Peyer's patch (tissue), 4 donors: ENCODE data around the gene PIKFYVE. TPM values are rescaled to one million over a fixed set of nuclear protein-coding genes. Genes with fewer than 3 reads are reported as not detected.
"Not testable (repeated sequence)": the region's sequence is repeated elsewhere in the genome, so short reads cannot be mapped to it uniquely, and the experiment has no call there.

ENCODE experiments used
- DNase-seq, 3 donors: peaks; one replicate each; pipeline ENCODE4 v3.0.0-alpha.2; 2017 to 2019
- H3K27ac ChIP-seq, 4 donors: fragments of 200-600 bp; sonication (generic); one replicate each; pipeline ENCODE4 v1.5.1; 2016 to 2019
- H3K27me3 ChIP-seq, 2 donors: fragments of 200-600 bp; sonication (generic); one replicate each; pipeline ENCODE4 v1.5.1; 2019
- H3K36me3 ChIP-seq, 3 donors: fragments of 200-600 bp; sonication (generic); one replicate each; pipeline ENCODE4 v1.5.1; 2016 to 2019
- H3K4me1 ChIP-seq, 4 donors: fragments of 200-600 bp; sonication (generic); one replicate each; pipeline ENCODE4 v1.5.1; 2016 to 2019
- H3K4me3 ChIP-seq, 4 donors: fragments of 200-600 bp; sonication (generic); 1 replicate in 3 of 4; 2 replicates in 1 of 4; pipeline ENCODE4 v1.5.1; 2016 to 2019; ENCODE audit warnings: mild to moderate bottlenecking in 1 of 4
- H3K9me3 ChIP-seq, 4 donors: fragments of 200-600 bp; sonication (generic); one replicate each; pipeline ENCODE4 v1.5.1; 2016 to 2019; ENCODE audit warnings: mild to moderate bottlenecking in 1 of 4
- POLR2A ChIP-seq, 2 donors: fragments of 450-650 bp; IDR thresholded peaks; one replicate each; pipeline ENCODE4 v1.5.1; 2017; ENCODE audit warnings: antibody characterized with exemption in 2 of 2, mild to moderate bottlenecking in 2 of 2, moderate library complexity in 2 of 2
- total RNA-seq, 4 donors: library from RNA; depleted of rRNA; stranded (reverse); fragments of >200 nt; gene quantifications; one replicate each; pipeline ENCODE4 v1.1.0, GENCODE V29; 2016
- TF ChIP-seq, protein P1 (sequence below), 6 experiments: fragments of 450-650 bp in 4 of 6; fragments of 200-600 bp in 2 of 6; sonication (generic) in 1 of 6; IDR thresholded peaks; one replicate each; pipeline ENCODE4 v1.5.1; 2017 to 2019; ENCODE audit warnings: antibody characterized with exemption in 6 of 6, mild to moderate bottlenecking in 3 of 6, moderate library complexity in 1 of 6

PIKFYVE gene
- total RNA-seq, 4 donors from 2014 or later: 24.2 to 75.1 (median 44.3) TPM

DNA sequence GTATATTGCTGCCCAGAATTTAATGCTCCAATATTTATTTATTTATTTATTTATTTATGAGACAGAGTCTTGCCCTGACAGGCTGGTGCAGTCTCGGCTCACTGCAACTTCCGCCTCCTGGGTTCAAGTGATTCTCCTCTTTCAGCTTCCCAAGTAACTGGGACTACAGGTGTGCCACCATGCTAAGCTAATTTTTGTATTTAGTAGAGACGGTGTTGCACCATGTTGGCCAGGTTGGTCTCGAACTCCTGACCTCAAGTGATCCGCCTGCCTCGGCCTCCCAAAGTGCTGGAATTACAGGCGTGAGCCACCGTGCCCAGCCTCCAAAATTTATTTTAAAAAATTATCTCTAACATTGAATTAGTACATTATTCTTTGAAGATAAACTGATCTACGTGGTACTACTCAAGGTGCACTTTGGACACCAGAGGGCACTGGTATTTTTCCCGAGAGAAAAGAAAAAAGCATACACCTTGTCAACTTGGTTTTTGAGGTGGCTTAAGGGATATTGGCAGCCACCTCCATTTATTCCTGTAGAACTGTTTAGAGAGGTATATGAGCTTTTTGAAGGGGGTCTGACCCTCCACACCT, 9.8 kb upstream of the PIKFYVE start:
- Histone ChIP-seq H3K4me1 (peaks cover 0 to 26% (median 4%) of the 10 kb centered on the region in 4 donors), H3K36me3 (peaks cover 0 to 16% (median 0%) of the 10 kb centered on the region in 3 donors), H3K27ac (peak overlapping the region in 1 of 4 donors; percentile 17), H3K9me3 (no peaks in the 10 kb centered on the region), H3K27me3 (no peaks in the 10 kb centered on the region), H3K4me3 (no peak overlapping the region)
- no peak for DNase-seq
- TF ChIP-seq, protein P1, sequence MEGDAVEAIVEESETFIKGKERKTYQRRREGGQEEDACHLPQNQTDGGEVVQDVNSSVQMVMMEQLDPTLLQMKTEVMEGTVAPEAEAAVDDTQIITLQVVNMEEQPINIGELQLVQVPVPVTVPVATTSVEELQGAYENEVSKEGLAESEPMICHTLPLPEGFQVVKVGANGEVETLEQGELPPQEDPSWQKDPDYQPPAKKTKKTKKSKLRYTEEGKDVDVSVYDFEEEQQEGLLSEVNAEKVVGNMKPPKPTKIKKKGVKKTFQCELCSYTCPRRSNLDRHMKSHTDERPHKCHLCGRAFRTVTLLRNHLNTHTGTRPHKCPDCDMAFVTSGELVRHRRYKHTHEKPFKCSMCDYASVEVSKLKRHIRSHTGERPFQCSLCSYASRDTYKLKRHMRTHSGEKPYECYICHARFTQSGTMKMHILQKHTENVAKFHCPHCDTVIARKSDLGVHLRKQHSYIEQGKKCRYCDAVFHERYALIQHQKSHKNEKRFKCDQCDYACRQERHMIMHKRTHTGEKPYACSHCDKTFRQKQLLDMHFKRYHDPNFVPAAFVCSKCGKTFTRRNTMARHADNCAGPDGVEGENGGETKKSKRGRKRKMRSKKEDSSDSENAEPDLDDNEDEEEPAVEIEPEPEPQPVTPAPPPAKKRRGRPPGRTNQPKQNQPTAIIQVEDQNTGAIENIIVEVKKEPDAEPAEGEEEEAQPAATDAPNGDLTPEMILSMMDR (IDR thresholded peaks at IDR 0.05): peak in 1 of 6 experiments; percentile 14
- no peak for TF ChIP-seq POLR2A (IDR thresholded peaks at IDR 0.05)

DNA sequence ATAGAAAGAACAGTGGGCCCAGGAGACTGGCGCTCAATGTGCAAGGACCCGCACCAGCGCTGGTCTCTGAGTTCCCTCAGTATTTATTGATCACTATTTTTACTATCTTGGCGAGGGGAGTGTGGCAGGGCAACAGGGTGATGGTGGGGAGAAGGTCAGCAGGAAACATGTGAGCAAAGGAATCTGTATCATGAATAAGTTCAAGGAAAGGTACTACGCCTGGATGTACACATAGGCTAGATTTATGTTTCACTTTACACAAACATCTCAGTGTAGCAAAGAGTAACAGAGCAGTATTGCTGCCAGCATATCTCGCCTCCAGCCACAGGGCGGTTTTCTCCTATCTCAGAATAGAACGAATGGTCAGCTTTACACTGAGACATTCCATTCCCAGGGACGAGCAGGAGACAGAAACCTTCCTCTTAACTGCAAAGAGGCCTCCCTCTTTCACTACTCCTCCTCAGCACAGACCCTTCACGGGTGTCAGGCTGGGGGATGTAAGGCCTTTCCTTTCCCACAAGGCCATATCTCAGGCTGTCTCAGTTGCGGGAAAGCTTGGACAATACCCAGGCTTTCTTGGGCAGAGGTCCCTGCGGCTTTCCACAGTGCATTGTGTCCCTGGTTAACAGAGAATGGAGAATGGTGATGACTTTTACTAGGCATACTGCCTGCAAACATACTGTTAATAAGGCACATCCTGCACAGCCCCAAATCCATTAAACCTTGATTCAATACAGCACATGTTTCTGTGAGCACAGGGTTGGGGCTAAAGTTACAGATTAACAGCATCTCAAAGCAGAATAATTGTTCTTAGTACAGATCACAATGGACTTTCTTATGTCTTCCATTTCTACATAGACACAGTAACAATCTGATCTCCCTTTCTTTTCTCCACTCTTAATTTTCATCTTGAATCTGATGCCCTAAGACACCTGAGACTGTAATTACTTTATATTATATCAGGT, 8.9 kb upstream of the PIKFYVE start:
- H3K4me3 ChIP-seq, H3K9me3 ChIP-seq, H3K36me3 ChIP-seq, DNase-seq, H3K27me3 ChIP-seq: not testable (repeated sequence)
- Histone ChIP-seq H3K4me1 (peaks cover 0 to 22% (median 4%) of the 10 kb centered on the region in 4 donors), H3K27ac (peak overlapping the region in 1 of 4 donors; percentile 17)

DNA sequence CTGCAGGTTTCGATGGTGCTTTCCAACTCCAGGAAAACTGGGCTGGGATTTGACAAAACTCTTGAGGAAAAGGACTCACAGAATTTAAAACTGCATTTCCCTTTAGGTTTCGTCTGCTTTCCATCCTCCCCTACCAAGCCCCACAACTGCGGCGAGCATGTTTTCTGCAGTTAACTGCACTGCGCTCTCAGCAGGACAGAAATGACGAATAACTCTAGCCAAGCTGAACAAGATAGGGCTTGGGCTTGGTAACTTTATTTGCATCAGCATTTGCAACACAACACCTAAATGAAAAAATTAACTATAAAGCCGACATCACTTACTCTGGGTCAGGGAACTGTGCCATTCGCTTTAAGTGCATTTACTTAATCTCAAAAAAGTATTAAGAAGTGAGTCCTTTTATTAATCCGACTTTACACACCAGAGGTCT, 669 bp upstream of the PIKFYVE start:
- H3K27ac ChIP-seq: peak overlapping the region; percentile 89 to 97 (median 94)
- peaks cover 0 to 18% (median 1%) of the 10 kb centered on the region in 4 donors for H3K4me1 ChIP-seq
- peak in 2 of 3 donors; percentile 75 for DNase-seq
- no peaks in the 10 kb centered on the region for H3K27me3 ChIP-seq
- TF ChIP-seq POLR2A (IDR thresholded peaks at IDR 0.05): no peak
- TF ChIP-seq, protein P1 (IDR thresholded peaks at IDR 0.05): no peak
- H3K36me3 ChIP-seq: no peaks in the 10 kb centered on the region
- no peaks in the 10 kb centered on the region for H3K9me3 ChIP-seq
- H3K4me3 ChIP-seq: peak overlapping the region; percentile 79 to 93 (median 88)

DNA sequence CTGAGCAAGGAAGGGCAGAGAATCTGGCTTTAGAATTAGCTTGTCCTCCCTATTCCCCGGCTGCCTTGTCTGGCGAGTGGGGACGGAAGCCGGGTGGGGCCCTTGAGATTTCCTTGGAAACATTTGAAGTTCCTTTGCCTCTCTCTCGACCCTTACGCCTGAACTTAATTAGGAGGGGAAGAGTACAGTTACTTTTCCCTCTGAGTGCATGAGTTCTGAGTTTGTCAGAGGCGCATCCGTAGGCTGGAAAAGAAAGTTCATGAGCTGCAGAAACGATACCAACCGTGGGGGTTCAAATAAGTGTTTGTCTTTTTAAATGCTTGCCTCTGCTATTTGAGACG, 468 bp downstream of the PIKFYVE start:
- peak overlapping the region; percentile 89 to 97 (median 94) for H3K27ac ChIP-seq
- no peaks in the 10 kb centered on the region for H3K27me3 ChIP-seq
- no peaks in the 10 kb centered on the region for H3K9me3 ChIP-seq
- DNase-seq: no peak
- H3K4me1 ChIP-seq: peaks cover 0 to 18% (median 1%) of the 10 kb centered on the region in 4 donors
- H3K36me3 ChIP-seq: peaks cover 0 to 4% (median 0%) of the 10 kb centered on the region in 3 donors
- H3K4me3 ChIP-seq: peak overlapping the region; percentile 79 to 93 (median 88)
- TF ChIP-seq, protein P1 (IDR thresholded peaks at IDR 0.05): no peak
- no peak for TF ChIP-seq POLR2A (IDR thresholded peaks at IDR 0.05)

DNA sequence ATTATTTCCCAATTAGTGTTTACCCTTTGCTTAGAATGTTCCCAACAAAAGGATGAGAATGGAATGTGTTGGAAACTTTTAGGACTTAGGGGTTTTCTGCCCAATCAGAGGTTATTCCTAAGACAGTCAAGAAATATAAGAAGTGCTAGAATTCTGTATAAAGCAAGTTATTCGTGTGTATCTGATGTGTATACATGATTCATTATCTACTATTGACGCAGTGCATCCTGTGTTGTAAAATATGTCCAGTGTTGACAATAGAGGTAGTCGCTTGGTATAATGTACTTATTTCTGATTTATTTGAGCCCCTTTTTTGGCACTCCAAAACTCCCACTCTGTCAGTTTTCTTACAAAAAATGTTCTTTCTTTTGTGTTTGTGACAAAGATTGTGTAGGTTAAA, 881 bp downstream of the PIKFYVE start:
- peaks cover 0 to 8% (median 0%) of the 10 kb centered on the region in 3 donors for H3K36me3 ChIP-seq
- no peaks in the 10 kb centered on the region for H3K9me3 ChIP-seq
- no peak for DNase-seq
- peaks cover 0 to 18% (median 1%) of the 10 kb centered on the region in 4 donors for H3K4me1 ChIP-seq
- TF ChIP-seq, protein P1 (IDR thresholded peaks at IDR 0.05): no peak
- TF ChIP-seq POLR2A (IDR thresholded peaks at IDR 0.05): no peak
- peak overlapping the region; percentile 89 to 97 (median 94) for H3K27ac ChIP-seq
- H3K27me3 ChIP-seq: no peaks in the 10 kb centered on the region
- H3K4me3 ChIP-seq: peak overlapping the region; percentile 79 to 93 (median 88)

DNA sequence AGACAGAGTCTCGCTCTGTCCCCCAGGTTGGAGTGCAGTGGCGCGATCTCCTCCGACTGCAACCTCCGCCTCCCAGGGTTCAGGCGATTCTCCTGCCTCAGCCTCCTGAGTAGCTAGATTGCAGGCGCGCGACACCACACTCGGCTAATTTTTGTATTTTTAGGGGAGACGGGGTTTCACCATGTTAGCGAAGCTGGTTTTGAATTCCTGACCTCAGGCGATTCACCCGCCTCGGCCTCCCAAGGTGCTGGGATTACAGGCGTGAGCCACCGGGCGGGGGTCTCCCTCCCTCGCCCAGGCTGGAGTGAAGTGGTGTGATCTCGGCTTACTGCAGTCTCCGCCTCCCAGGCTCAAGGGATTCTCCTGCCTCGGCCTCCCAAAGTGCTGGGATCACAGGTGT, 1.5 kb downstream of the PIKFYVE start:
- not testable (repeated sequence) for H3K4me3 ChIP-seq, H3K9me3 ChIP-seq, DNase-seq, H3K27ac ChIP-seq, H3K27me3 ChIP-seq
- Histone ChIP-seq H3K4me1 (peaks cover 0 to 18% (median 1%) of the 10 kb centered on the region in 4 donors), H3K36me3 (peaks cover 0 to 12% (median 0%) of the 10 kb centered on the region in 3 donors)
